Muscle of back (tissue), 11 donors: ENCODE results near the gene MYBL2. TPM values are rescaled to one million over a fixed set of nuclear protein-coding genes. Genes with fewer than 3 reads are reported as not detected.
"Not testable (repeated sequence)": the region's sequence is repeated elsewhere in the genome, so short reads cannot be mapped to it uniquely, and the experiment has no call there.

Experiments used
- DNase-seq, 3 donors: peaks; one replicate each; pipeline versions ENCODE4 v3.0.0 to v3.0.0-alpha.2; 2013
- polyA plus RNA-seq, 10 donors: library from polyadenylated mRNA; unstranded; fragments of 120-200 nt; gene quantifications; one replicate each; pipeline ENCODE4 v1.2.1, GENCODE V29; 2013; ENCODE audit not compliant: insufficient read length in 10 of 10

The MYBL2 gene
- polyA plus RNA-seq, 10 donors = 10.8 to 26.4 (median 16.0) TPM

- DNase-seq = peak; percentile 33 to 61 (median 42)
These were observed 82.9 kb downstream of the MYBL2 start for GRCh38 chr20:43749734-43750294.

DNA sequence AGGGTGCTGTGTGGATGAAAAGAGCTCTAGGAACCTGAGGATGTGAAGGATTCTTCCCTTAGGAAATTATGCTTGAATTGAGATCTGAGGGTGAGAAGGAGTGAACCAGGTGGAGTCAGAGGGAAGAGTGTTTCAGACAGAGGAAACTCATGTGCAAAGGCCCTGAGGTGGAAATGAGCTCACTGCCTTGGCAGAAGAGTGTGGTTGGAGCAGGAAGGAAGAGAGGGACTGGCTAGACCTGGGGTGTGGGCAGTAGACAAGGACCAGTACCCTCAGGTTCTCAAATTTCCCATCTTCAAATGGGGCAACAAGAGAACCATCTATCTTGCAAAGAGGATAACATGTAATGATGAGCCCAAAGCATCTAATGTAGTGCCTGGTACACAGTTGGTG lies 83.9 kb downstream of the MYBL2 start:
- no peak for DNase-seq

GRCh38 chr20:43751167-43752050 lies 84.5 kb downstream of the MYBL2 start:
- peak in 1 of 3 donors; percentile 33 for DNase-seq

GRCh38 chr20:43752051-43752360 lies 85.1 kb downstream of the MYBL2 start:
- no peak for DNase-seq

DNA sequence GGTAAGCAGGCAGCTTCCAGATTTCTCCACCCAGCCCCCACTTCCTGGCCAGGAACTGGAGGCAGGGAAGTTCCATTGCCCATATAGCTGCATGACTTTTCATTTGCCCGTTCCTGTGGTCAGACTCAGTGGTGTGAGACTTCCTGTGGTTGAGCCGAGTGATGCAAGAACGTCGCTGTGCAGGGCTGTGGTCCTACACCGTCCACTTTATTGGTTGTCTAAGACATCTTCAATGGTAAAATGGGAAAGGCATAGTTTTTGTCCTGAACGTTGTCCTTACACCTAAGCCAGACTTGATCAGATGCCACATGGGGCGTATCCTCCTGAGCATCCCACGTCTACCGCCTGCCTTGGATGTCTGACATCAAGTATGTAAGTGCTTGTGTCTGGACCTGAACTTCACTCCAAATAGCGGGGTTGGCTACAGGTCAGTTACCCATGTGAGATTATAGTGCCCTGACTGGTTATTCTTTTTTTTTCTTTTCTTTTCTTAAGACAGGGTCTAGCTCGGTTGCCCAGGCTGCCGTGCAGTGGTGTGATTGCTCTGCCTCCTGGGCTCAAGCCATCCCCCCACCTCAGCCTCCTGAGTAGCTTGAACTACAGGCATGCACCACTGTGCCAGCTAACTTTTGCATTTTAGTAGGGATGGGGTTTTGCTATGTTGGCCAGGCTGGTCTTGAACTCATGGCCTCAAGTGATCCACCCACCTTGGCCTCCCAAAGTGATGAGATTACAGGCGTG lies 85.8 kb downstream of the MYBL2 start:
- DNase-seq = peak in 1 of 3 donors; percentile 62

GRCh38 chr20:43755390-43755789 lies 88.5 kb downstream of the MYBL2 start:
- peak in 1 of 3 donors; percentile 55 for DNase-seq

- DNase-seq = peak in 1 of 3 donors; percentile 61
These were observed 88.9 kb downstream of the MYBL2 start for GRCh38 chr20:43755851-43756250.

DNA sequence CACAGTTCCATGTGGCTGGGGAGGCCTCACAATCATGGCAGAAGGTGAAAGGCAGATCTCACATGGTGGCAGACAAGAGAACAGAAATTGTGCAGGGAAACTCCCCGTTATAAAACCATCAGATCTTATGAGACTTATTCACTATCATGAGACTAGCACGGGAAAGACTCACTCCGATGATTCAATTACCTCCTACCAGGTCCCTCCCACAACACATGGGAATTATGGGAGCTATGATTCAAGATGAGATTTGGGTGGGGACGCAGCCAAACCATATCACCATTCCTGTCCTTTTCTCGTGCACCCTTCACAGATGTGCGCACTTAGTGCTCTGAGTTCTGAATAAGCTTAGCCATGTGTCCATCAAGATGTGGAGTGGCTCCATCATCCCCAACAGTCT lies 91.0 kb downstream of the MYBL2 start:
- DNase-seq = not testable (repeated sequence)

DNA sequence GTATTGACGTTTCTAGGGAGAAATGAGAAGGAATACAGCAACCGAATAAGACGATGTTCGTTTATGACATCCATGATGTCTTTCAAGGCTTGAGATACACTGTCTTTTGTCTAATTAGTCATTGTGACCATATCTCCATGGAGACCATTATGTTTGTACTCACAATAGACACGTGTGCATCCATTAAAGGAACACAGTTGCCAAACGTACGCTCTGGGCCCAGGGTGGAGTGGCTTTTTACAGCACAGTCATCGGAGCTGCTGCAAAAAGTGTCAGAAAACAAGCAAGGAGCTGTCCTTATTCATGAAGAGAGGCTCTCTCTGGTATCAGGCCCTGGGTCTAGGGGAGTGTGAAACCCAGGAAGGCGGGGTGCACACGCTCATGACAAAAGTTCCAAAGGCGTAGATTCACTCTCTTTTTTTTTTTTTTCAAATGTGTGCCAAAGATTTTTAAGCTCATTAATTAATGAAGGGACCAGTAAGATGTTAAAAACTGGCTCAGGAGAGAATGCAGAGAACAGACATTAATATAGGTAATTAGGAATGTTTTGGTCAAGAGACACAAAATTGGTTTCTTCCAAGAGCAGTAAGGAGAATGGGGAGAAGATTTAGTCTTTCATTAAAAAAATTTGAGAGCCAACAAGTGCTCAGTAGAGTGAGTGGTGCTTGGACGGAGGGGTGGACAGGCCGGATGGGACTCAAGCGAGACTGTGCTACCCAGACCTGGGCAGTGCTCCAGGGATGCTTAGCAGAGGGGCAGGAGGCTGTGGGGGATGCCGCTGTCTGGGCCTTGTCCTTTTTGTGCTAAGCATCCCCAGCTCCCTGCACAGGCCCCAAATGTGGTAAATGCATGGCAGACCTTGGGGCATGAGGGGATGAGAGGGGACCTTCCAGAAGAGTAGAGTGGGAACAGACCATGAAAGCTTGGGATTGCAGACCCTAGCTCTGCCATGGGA lies 94.7 kb downstream of the MYBL2 start:
- no peak for DNase-seq

DNA sequence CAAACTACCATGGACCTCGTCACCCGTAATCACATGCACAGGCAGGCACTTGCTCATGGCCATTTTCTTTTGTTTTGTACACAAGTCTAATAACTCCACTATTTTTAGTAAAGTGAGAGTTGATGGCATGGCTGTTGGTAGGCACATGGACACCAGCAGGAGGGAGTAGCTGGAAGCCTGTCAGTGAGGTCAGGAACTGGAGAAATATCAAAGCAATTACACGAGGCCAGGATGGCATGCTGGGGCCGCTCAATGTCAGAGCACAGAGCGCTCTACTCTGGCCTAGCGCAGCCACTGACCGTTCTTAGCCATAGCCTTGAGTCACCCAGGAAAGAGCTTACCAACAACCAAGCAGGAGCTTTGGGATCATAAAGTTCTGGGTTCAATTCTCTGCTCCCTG lies 96.0 kb downstream of the MYBL2 start:
- no peak for DNase-seq

DNA sequence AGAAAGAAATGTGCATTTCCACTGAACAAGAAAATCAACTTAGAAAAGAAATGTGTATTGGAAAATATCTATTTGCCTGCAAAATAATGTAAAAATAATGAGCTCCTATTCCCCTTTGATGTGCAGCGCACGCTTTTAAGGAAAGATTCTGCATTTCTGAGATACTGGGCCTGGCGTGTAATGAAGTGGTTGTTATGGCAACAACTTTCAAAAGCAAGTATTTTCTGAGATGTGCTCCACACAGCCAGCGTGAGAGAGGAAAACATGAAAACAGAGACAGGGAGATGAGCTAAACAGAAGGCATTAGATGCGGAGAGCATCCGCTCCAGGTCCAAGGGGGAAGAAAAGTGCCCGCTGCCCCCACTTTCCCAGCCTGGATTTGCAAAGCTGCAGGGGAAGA lies 99.0 kb downstream of the MYBL2 start:
- peak in 1 of 3 donors; percentile 37 for DNase-seq

Other genes with a start within 250 kb of the MYBL2 start
- gene SRSF6, start 209.2 kb upstream of the MYBL2 start, polyA plus RNA-seq = 100 to 1,000 TPM; 125 to 206 (median 155) TPM
- 10 to 100 TPM in 4 of 10 donors, 1 to 10 TPM in 6; 3.8 to 12.2 (median 6.3) TPM for gene L3MBTL1, start 159.4 kb upstream of the MYBL2 start, polyA plus RNA-seq
- 1 to 10 TPM in 4 of 10 donors, under 1 TPM in 6; 0.26 to 3.5 (median 0.85) TPM for gene SGK2, start 108.1 kb upstream of the MYBL2 start, polyA plus RNA-seq
- gene IFT52, start 76.2 kb upstream of the MYBL2 start, polyA plus RNA-seq = 10 to 100 TPM; 24.9 to 40.1 (median 29.5) TPM
- not detected for gene GTSF1L, start 59.9 kb downstream of the MYBL2 start, polyA plus RNA-seq
- gene TOX2, start 247.7 kb downstream of the MYBL2 start, polyA plus RNA-seq = 1 to 10 TPM; 2.3 to 4.0 (median 3.3) TPM